ENCODE data around the gene DNAH11. TPM values are rescaled to one million over a fixed set of nuclear protein-coding genes. Genes with fewer than 3 reads are reported as not detected.

Gene DNAH11
- total and polyA plus RNA-seq, 11 donors = 0.04 to 0.98 (median 0.23) TPM

DNA sequence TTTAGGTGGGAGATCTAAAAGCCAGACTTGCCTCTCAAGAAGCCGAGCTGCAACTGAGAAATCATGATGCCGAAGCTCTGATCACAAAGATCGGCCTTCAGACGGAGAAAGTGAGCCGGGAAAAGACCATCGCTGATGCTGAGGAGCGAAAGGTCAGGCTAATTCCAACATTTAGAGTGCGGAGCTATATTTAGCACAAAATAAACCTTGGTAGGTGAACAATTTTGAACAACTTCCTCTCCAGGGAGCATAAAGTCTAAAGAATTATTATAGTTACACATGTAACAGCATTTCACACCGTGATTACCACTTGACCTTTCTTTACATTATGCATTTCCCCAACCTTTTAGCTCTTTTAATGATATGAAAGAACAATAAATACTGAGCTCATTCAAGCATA, 236.1 kb downstream of the DNAH11 start:
- no peak for TF ChIP-seq POLR2A (IDR thresholded peaks at IDR 0.05)
- TF ChIP-seq, protein P1, sequence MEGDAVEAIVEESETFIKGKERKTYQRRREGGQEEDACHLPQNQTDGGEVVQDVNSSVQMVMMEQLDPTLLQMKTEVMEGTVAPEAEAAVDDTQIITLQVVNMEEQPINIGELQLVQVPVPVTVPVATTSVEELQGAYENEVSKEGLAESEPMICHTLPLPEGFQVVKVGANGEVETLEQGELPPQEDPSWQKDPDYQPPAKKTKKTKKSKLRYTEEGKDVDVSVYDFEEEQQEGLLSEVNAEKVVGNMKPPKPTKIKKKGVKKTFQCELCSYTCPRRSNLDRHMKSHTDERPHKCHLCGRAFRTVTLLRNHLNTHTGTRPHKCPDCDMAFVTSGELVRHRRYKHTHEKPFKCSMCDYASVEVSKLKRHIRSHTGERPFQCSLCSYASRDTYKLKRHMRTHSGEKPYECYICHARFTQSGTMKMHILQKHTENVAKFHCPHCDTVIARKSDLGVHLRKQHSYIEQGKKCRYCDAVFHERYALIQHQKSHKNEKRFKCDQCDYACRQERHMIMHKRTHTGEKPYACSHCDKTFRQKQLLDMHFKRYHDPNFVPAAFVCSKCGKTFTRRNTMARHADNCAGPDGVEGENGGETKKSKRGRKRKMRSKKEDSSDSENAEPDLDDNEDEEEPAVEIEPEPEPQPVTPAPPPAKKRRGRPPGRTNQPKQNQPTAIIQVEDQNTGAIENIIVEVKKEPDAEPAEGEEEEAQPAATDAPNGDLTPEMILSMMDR (IDR thresholded peaks at IDR 0.05) = no peak
- Histone ChIP-seq H3K27me3 (no peaks in the 10 kb centered on the region), H3K4me3 (no peak overlapping the region), H3K4me1 (no peaks in the 10 kb centered on the region), H3K9me3 (no peaks in the 10 kb centered on the region), H3K27ac (no peak overlapping the region), H3K36me3 (no peaks in the 10 kb centered on the region)
- ATAC-seq (no peak), DNase-seq (no peak)
- WGBS, 4 donors = 57 to 80% (median 77%) methylated on average over 9 of the region's 9 CpGs
- intact Hi-C loops (cut with DNase I) = loop anchor here in 1 of 10 donors (10.0 kb wide), 1 partner anchor 226 kb away; no protein-coding TSS in a partner anchor

DNA sequence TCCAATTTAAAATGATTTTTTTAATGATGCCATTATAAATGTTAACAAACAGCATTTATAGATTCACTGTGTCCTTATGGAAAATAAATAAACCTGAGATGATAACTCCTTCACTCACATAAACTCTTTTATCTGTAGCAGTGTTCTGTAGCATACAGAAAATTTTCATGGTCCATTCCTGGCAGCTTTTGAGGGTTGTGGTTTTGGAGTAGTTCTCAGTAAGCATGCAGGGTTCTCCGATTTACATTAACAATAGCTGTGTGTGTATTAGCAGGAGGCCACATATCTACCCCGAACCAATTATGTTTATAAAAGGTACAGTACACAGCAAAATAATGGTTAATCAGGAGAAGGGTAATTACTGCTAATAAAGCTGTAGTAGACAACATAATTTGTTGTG, 240.2 kb downstream of the DNAH11 start:
- H3K4me1 ChIP-seq = no peaks in the 10 kb centered on the region
- no peak overlapping the region for H3K4me3 ChIP-seq
- no peaks in the 10 kb centered on the region for H3K36me3 ChIP-seq
- H3K27ac ChIP-seq = no peak overlapping the region
- WGBS, 4 donors = 67 to 81% (median 79%) methylated on average over 2 of the region's 2 CpGs
- DNase-seq (no peak), ATAC-seq (no peak)
- intact Hi-C loops (cut with DNase I) = no loop called here
- no peaks in the 10 kb centered on the region for H3K9me3 ChIP-seq
- no peaks in the 10 kb centered on the region for H3K27me3 ChIP-seq
- TF ChIP-seq POLR2A (IDR thresholded peaks at IDR 0.05) = no peak
- TF ChIP-seq, protein P1 (IDR thresholded peaks at IDR 0.05) = no peak

DNA sequence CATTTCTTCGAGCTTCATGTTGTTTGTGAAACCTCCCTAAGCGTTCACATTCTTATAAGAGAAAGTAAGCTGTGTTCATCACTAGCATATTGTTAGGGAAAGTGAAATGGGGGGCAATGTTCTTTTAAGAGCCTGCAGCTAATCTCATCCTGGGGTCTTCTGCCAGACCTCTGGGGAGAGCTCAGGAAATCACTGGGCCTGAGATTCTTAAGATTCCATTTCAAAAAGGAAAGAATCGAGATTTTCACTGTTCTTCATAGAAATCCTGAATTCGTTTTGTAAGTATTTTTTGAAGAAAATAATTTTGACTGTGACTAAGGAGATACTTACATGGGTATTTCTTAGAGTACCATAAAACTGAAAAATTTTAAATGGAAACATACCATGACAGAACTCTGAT, 242.2 kb downstream of the DNAH11 start:
- no peaks in the 10 kb centered on the region for H3K9me3 ChIP-seq
- H3K27ac ChIP-seq = no peak overlapping the region
- whole genome bisulfite sequencing, 4 donors = 61 to 76% (median 72%) methylated on average over 4 of the region's 4 CpGs
- no peak for ATAC-seq
- H3K4me1 ChIP-seq = no peaks in the 10 kb centered on the region
- no peaks in the 10 kb centered on the region for H3K27me3 ChIP-seq
- no peak for DNase-seq
- TF ChIP-seq, protein P1 (IDR thresholded peaks at IDR 0.05) = no peak
- TF ChIP-seq POLR2A (IDR thresholded peaks at IDR 0.05) = no peak
- H3K36me3 ChIP-seq = no peaks in the 10 kb centered on the region
- H3K4me3 ChIP-seq = no peak overlapping the region
- intact Hi-C loops (cut with DNase I) = no loop called here

DNA sequence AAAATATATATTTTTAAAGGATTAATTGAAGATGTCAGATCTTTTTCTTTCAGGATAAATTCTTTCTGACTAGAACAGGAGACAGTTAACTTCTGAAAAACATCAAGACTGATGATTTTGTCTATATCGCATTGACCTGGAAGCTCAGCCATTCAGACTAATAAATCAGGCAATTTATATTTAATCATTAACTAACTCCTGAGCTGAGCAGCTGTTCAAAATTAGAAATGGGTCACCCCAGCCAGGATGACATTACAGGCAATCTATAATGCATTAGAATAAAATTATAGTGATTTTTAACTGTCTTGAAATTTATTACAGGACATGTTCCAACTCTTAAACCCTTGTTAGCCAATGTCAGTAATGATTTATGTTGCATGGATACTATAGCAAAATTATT, 263.0 kb downstream of the DNAH11 start:
- intact Hi-C loops (cut with DNase I) = no loop called here
- no peak for ATAC-seq
- H3K27ac ChIP-seq = no peak overlapping the region

More for the DNA sequence above, 263.0 kb downstream of the DNAH11 start:
- WGBS, 4 donors = 86 to 96% (median 92%) methylated on average over 1 of the region's 1 CpG
- no peaks in the 10 kb centered on the region for H3K9me3 ChIP-seq
- TF ChIP-seq POLR2A (IDR thresholded peaks at IDR 0.05) = no peak
- TF ChIP-seq, protein P1 (IDR thresholded peaks at IDR 0.05) = no peak
- H3K4me3 ChIP-seq = no peak overlapping the region
- no peaks in the 10 kb centered on the region for H3K36me3 ChIP-seq
- no peak for DNase-seq
- H3K27me3 ChIP-seq = no peaks in the 10 kb centered on the region
- no peaks in the 10 kb centered on the region for H3K4me1 ChIP-seq
